ENCODE results near the gene OR5H14. TPM values are rescaled to one million over a fixed set of nuclear protein-coding genes. Genes with fewer than 3 reads are reported as not detected.

OR5H14 gene
- total and polyA plus RNA-seq, 9 of the 15 experiments (the other 6 are each of a cell fraction or from before 2014, with no cell fraction given) = not detected

- whole genome bisulfite sequencing (ENCODE audit: insufficient coverage, low coverage, missing lambda C conversion rate) = 0% methylated on average over 1 of the region's 1 CpG
- Histone ChIP-seq H2AFZ (ENCODE audit: low read depth, low read length) (no peak overlapping the region), H3K4me1 (replicated peaks in 1 of 2; ENCODE audit: control insufficient read depth in 2 of 2, insufficient read depth in 2 of 2, low read length in 2 of 2) (no peaks in the 10 kb centered on the region), H3K27ac (ENCODE audit: extremely low read depth, low read depth, low read length) (no peak overlapping the region), H3K4me2 (ENCODE audit: insufficient read depth, low read length) (no peak overlapping the region), H4K20me1 (replicated peaks; ENCODE audit: control insufficient read depth, insufficient read depth, low read length) (no peaks in the 10 kb centered on the region), H3K4me3 (no peak overlapping the region), H3K9me3 (replicated peaks; ENCODE audit: control insufficient read depth, insufficient read depth, low read depth, low read length) (no peaks in the 10 kb centered on the region), H3K27me3 (ENCODE audit: control insufficient read depth in 2 of 2, insufficient read depth in 2 of 2, low read length in 2 of 2) (no peaks in the 10 kb centered on the region), H3K9me1 (ENCODE audit: control insufficient read depth, insufficient read depth, low read length) (no peaks in the 10 kb centered on the region), H3K9ac (ENCODE audit: insufficient read depth in 1 of 2, low read depth in 2 of 2, low read length in 2 of 2) (no peak overlapping the region), H3K79me2 (ENCODE audit: control insufficient read depth, insufficient read depth, low read length) (no peaks in the 10 kb centered on the region), H3K36me3 (ENCODE audit: control insufficient read depth, insufficient read depth, low read length) (no peaks in the 10 kb centered on the region)
- BruUV-seq (replicated peaks) = no TSS peak
- intact Hi-C loops (cut with micrococcal nuclease) = no loop called here
- ChIA-PET CTCF (ENCODE audit: low intra/inter-chr PET ratio) (no interaction called here), POLR2A (no interaction called here)
- DNase-seq (ENCODE audit: extremely low read depth in 1 of 4, low spot score in 3 of 4) (no peak), ATAC-seq (no peak), FAIRE-seq (no peak)
- in situ Hi-C loops (cut with MboI) = no loop called here
- TF ChIP-seq HCFC1 (IDR thresholded peaks at IDR 0.05; ENCODE audit: low read depth, low read length) (no peak), ATF6 (CRISPR knock-in tag; IDR thresholded peaks at IDR 0.05) (no peak), CTCF (IDR thresholded peaks at IDR 0.05 in 2 of 3, conservative IDR thresholded peaks at IDR 0.05 in 1 of 3; ENCODE audit: insufficient read depth in 2 of 3, low read depth in 1 of 3, low read length in 3 of 3) (no peak), ZFX (CRISPR knock-in tag; IDR thresholded peaks at IDR 0.05) (no peak), ETV6 (IDR thresholded peaks at IDR 0.05; ENCODE audit: borderline replicate concordance in 1 of 2, low read depth in 2 of 2, low read length in 1 of 2) (no peak), ETV6 (CRISPR knock-in tag; IDR thresholded peaks at IDR 0.05; ENCODE audit: borderline replicate concordance) (no peak), ZBTB2 (IDR thresholded peaks at IDR 0.05) (no peak), DEAF1 (CRISPR knock-in tag; IDR thresholded peaks at IDR 0.05) (no peak), ZKSCAN3 (CRISPR knock-in tag; IDR thresholded peaks at IDR 0.05) (no peak), GABPB2 (CRISPR knock-in tag; conservative IDR thresholded peaks at IDR 0.05) (no peak), POLR2AphosphoS5 (IDR thresholded peaks at IDR 0.05; ENCODE audit: control insufficient read depth, insufficient read depth, low read depth, low read length) (no peak), ZZZ3 (IDR thresholded peaks at IDR 0.05) (no peak), ZBTB9 (CRISPR knock-in tag; IDR thresholded peaks at IDR 0.05) (no peak)
Measured at GRCh38 chr3:98171071-98171470, 23.8 kb downstream of the OR5H14 start.
